HG02885 (cell line): ENCODE results near the gene BTNL2.

Source experiments
- ATAC-seq: cut with Tn5 transposase; IDR thresholded peaks from one replicate; pipeline ENCODE4 v1.9.1; 2021; ENCODE audit warnings: mild to moderate bottlenecking; ENCODE audit not compliant: unreplicated experiment, poor library complexity

The BTNL2 gene

GRCh38 chr6:32415521-32416019 is 8.6 kb upstream of the BTNL2 start:
- ATAC-seq: no peak

- ATAC-seq: no peak
Measured at GRCh38 chr6:32413427-32414047, 6.6 kb upstream of the BTNL2 start.

GRCh38 chr6:32411566-32412327 is 4.8 kb upstream of the BTNL2 start:
- no peak for ATAC-seq

- no peak for ATAC-seq
Measured at GRCh38 chr6:32410906-32411305, 3.9 kb upstream of the BTNL2 start.

GRCh38 chr6:32406197-32406596 is 784 bp downstream of the BTNL2 start:
- ATAC-seq: no peak

- ATAC-seq: no peak
Measured at GRCh38 chr6:32405656-32406055, 1.3 kb downstream of the BTNL2 start.

GRCh38 chr6:32402812-32403211 is 4.2 kb downstream of the BTNL2 start:
- no peak for ATAC-seq

- no peak for ATAC-seq
Measured at GRCh38 chr6:32401284-32401963, 5.6 kb downstream of the BTNL2 start.

- ATAC-seq: peak; percentile 82
Measured at GRCh38 chr6:32397252-32397920, 9.6 kb downstream of the BTNL2 start.

GRCh38 chr6:32396028-32396427 is 11.0 kb downstream of the BTNL2 start:
- no peak for ATAC-seq

- ATAC-seq: no peak
Measured at GRCh38 chr6:32393665-32394420, 13.1 kb downstream of the BTNL2 start.

GRCh38 chr6:32391505-32391904 is 15.5 kb downstream of the BTNL2 start:
- ATAC-seq: no peak

GRCh38 chr6:32387589-32388340 is 19.2 kb downstream of the BTNL2 start:
- no peak for ATAC-seq

- ATAC-seq: no peak
Measured at GRCh38 chr6:32386040-32386439, 20.9 kb downstream of the BTNL2 start.

GRCh38 chr6:32382757-32383420 is 24.1 kb downstream of the BTNL2 start:
- ATAC-seq: no peak

GRCh38 chr6:32379545-32379944 is 27.4 kb downstream of the BTNL2 start:
- no peak for ATAC-seq

GRCh38 chr6:32375739-32376529 is 31.0 kb downstream of the BTNL2 start:
- no peak for ATAC-seq

GRCh38 chr6:32371803-32372202 is 35.2 kb downstream of the BTNL2 start, which contains the start of gene TSBP1:
Gene TSBP1 (minus strand): TSS chr6:32371903. CDS start chr6:32371706, 197 bp downstream.
- no peak for ATAC-seq
